Neuronal stem cell (in vitro differentiated cells): Measurements from ENCODE around the gene MACC1.

Experiments used
- DNase-seq: peaks from one replicate; pipeline ENCODE4 v3.0.0-alpha.2; 2013; ENCODE audit warnings: low spot score
- H2AFZ ChIP-seq: one replicate; pipeline ENCODE4 v1.6.1; 2013; ENCODE audit warnings: mild to moderate bottlenecking, low read length, inconsistent platforms
- H2AK5ac ChIP-seq: 2 replicates; pipeline ENCODE4 v1.6.1; 2013; ENCODE audit warnings: low read depth, mild to moderate bottlenecking, inconsistent platforms, low read length, moderate library complexity, mixed read lengths
- H2BK120ac ChIP-seq: 2 replicates; pipeline ENCODE4 v1.6.1; 2013; ENCODE audit warnings: low read depth, mild to moderate bottlenecking, inconsistent platforms, low read length, moderate library complexity, mixed read lengths
- H2BK12ac ChIP-seq: one replicate; pipeline ENCODE4 v1.6.1; 2013; ENCODE audit warnings: low read length, inconsistent platforms
- H2BK15ac ChIP-seq: 2 replicates; pipeline ENCODE4 v1.6.1; 2013; ENCODE audit warnings: mild to moderate bottlenecking, low read length, inconsistent platforms, mixed read lengths
- H2BK5ac ChIP-seq: one replicate; pipeline ENCODE4 v1.6.1; 2013; ENCODE audit warnings: inconsistent platforms, mild to moderate bottlenecking, low read length, moderate library complexity
- H3K14ac ChIP-seq: one replicate; pipeline ENCODE4 v1.6.1; 2013; ENCODE audit warnings: low read length, inconsistent platforms
- H3K18ac ChIP-seq: 2 replicates; pipeline ENCODE4 v1.6.1; 2013; ENCODE audit warnings: low read length, inconsistent platforms
- H3K23ac ChIP-seq: 2 replicates; pipeline ENCODE4 v1.6.1; 2013; ENCODE audit warnings: low read depth, mild to moderate bottlenecking, mixed read lengths, low read length, inconsistent platforms; ENCODE audit not compliant: poor library complexity
- H3K27ac ChIP-seq: replicated peaks from 3 replicates; pipeline ENCODE4 v1.5.1; 2013; ENCODE audit warnings: low read length, inconsistent platforms
- H3K27me3 ChIP-seq, 3 experiments: 2 replicates each; pipeline ENCODE4 v1.6.1; 2013; ENCODE audit warnings: low read length in 3 of 3, mild to moderate bottlenecking in 2 of 3, inconsistent platforms in 1 of 3, low read depth in 1 of 3, mixed read lengths in 1 of 3, moderate library complexity in 1 of 3; ENCODE audit not compliant: control insufficient read depth in 3 of 3, insufficient read depth in 3 of 3
- H3K36me3 ChIP-seq, 2 donors: replicated peaks in 1 of 2; 2 replicates each; pipeline ENCODE4 v1.6.1; 2013; ENCODE audit warnings: low read length in 2 of 2; ENCODE audit not compliant: control insufficient read depth in 2 of 2, insufficient read depth in 2 of 2
- H3K4ac ChIP-seq: 2 replicates; pipeline ENCODE4 v1.6.1; 2013; ENCODE audit warnings: inconsistent platforms, mild to moderate bottlenecking, low read length, moderate library complexity
- H3K4me1 ChIP-seq, 2 donors: 1 replicate in 1 of 2; 2 replicates in 1 of 2; pipeline ENCODE4 v1.6.1; 2013; ENCODE audit warnings: low read length in 2 of 2, low read depth in 1 of 2; ENCODE audit not compliant: control insufficient read depth in 2 of 2, insufficient read depth in 1 of 2
- H3K4me2 ChIP-seq: one replicate; pipeline ENCODE4 v1.6.1; 2013; ENCODE audit warnings: mild to moderate bottlenecking, low read length, inconsistent platforms; ENCODE audit not compliant: insufficient read depth, poor library complexity, severe bottlenecking
- H3K4me3 ChIP-seq, 2 donors: 2 replicates each; pipeline ENCODE4 v1.5.1; 2013; ENCODE audit warnings: low read length in 2 of 2, mild to moderate bottlenecking in 2 of 2, inconsistent platforms in 1 of 2, moderate library complexity in 1 of 2
- H3K79me1 ChIP-seq: one replicate; pipeline ENCODE4 v1.6.1; 2013; ENCODE audit warnings: low read depth, mild to moderate bottlenecking, inconsistent platforms, low read length, moderate library complexity
- H3K9ac ChIP-seq: one replicate; pipeline ENCODE4 v1.6.1; 2013; ENCODE audit warnings: mild to moderate bottlenecking, low read depth, low read length, inconsistent platforms; ENCODE audit not compliant: poor library complexity
- H3K9me3 ChIP-seq, 2 donors: replicated peaks in 1 of 2; 2 replicates each; pipeline versions ENCODE3 to v1.6.1; 2013; ENCODE audit warnings: low read length in 2 of 2, mild to moderate bottlenecking in 2 of 2, inconsistent platforms in 1 of 2, low read depth in 1 of 2, mixed read lengths in 1 of 2, moderate library complexity in 1 of 2; ENCODE audit not compliant: control insufficient read depth in 2 of 2, insufficient read depth in 1 of 2
- H4K8ac ChIP-seq: one replicate; pipeline ENCODE4 v1.6.1; 2013; ENCODE audit warnings: low read depth, mild to moderate bottlenecking, inconsistent platforms, low read length, moderate library complexity
- H4K91ac ChIP-seq: one replicate; pipeline ENCODE4 v1.6.1; 2013; ENCODE audit warnings: low read length, low read depth, mild to moderate bottlenecking, inconsistent platforms; ENCODE audit not compliant: poor library complexity
- WGBS, 2 donors: extraction: QIAGEN DNeasy Blood & Tissue Kit; methylation state at CpG; one replicate each; pipeline ENCODE4 v1.1.7; 2013; ENCODE audit warnings: missing lambda C conversion rate in 2 of 2, mixed read lengths in 1 of 2; ENCODE audit not compliant: insufficient read length in 2 of 2, insufficient replicate concordance in 1 of 2; ENCODE audit errors: extremely low coverage in 2 of 2; 5-methylcytosine and 5-hydroxymethylcytosine counted together

Gene MACC1

GRCh38 chr7:20113427-20114027, 103.7 kb downstream of the MACC1 start:
- H2BK120ac ChIP-seq = no peak overlapping the region
- no CpG with 5 or more reads among the region's 4 CpGs for WGBS, 2 donors
- no peak overlapping the region for H3K14ac ChIP-seq
- no peak for DNase-seq
- no peaks in the 10 kb centered on the region for H3K9me3 ChIP-seq
- peaks cover 7 to 19% of the 10 kb centered on the region in 2 donors for H3K4me1 ChIP-seq
- no peak overlapping the region for H3K9ac ChIP-seq
- H2AFZ ChIP-seq = no peak overlapping the region
- no peak overlapping the region for H2BK5ac ChIP-seq
- H3K23ac ChIP-seq = no peak overlapping the region
- H4K8ac ChIP-seq = no peak overlapping the region
- H3K79me1 ChIP-seq = no peaks in the 10 kb centered on the region
- no peak overlapping the region for H3K4me3 ChIP-seq
- H4K91ac ChIP-seq = no peak overlapping the region
- H3K4ac ChIP-seq = no peak overlapping the region
- H3K27me3 ChIP-seq = no peaks in the 10 kb centered on the region
- no peaks in the 10 kb centered on the region for H3K36me3 ChIP-seq
- no peak overlapping the region for H3K18ac ChIP-seq
- no peak overlapping the region for H3K4me2 ChIP-seq
- no peak overlapping the region for H2AK5ac ChIP-seq
- H2BK15ac ChIP-seq = no peak overlapping the region
- H3K27ac ChIP-seq = no peak overlapping the region
- H2BK12ac ChIP-seq = no peak overlapping the region

DNA sequence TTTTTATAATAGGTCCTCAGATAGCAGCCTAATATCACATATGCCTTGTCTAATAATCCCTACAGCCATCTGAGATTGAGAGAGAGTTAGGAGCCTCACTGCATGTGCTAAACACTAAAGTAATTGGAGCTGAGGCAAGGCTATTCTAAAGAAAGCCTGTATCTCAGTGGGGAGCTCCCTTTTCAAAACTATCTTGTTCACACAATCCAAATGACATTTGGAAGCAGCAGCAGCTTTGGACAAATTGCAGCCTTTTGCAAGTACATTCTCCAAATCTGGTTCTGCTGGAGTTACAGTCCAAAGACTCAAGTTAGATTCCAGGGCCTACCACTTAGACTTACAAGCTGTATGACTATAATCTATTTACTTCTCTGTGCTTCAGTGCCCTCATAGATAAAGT, 104.5 kb downstream of the MACC1 start:
- Histone ChIP-seq H3K4ac (no peak overlapping the region), H2AFZ (no peak overlapping the region), H3K79me1 (no peaks in the 10 kb centered on the region), H3K14ac (no peak overlapping the region), H2BK5ac (no peak overlapping the region), H2BK15ac (no peak overlapping the region), H2BK120ac (no peak overlapping the region), H2BK12ac (no peak overlapping the region), H3K9me3 (no peaks in the 10 kb centered on the region), H3K27ac (no peak overlapping the region), H4K91ac (no peak overlapping the region), H3K27me3 (no peaks in the 10 kb centered on the region), H2AK5ac (no peak overlapping the region), H3K23ac (no peak overlapping the region), H3K36me3 (no peaks in the 10 kb centered on the region), H3K9ac (no peak overlapping the region), H3K4me1 (peaks cover 7 to 19% of the 10 kb centered on the region in 2 donors), H4K8ac (no peak overlapping the region), H3K4me3 (no peak overlapping the region), H3K18ac (no peak overlapping the region), H3K4me2 (no peak overlapping the region)
- DNase-seq = peak; percentile 18

GRCh38 chr7:20111821-20112542, 105.2 kb downstream of the MACC1 start:
- peaks cover 7 to 19% of the 10 kb centered on the region in 2 donors for H3K4me1 ChIP-seq
- WGBS, 2 donors = no CpG with 5 or more reads among the region's 2 CpGs

GRCh38 chr7:20107582-20107981, 109.6 kb downstream of the MACC1 start:
- no peaks in the 10 kb centered on the region for H3K36me3 ChIP-seq
- no peak overlapping the region for H3K4ac ChIP-seq
- no peak for DNase-seq
- no peak overlapping the region for H2AFZ ChIP-seq
- H3K79me1 ChIP-seq = no peaks in the 10 kb centered on the region
- no peak overlapping the region for H4K91ac ChIP-seq
- no peak overlapping the region for H3K18ac ChIP-seq
- H3K23ac ChIP-seq = no peak overlapping the region
- no peak overlapping the region for H4K8ac ChIP-seq
- H2BK120ac ChIP-seq = no peak overlapping the region
- no peak overlapping the region for H3K9ac ChIP-seq
- no peak overlapping the region for H2BK5ac ChIP-seq
- no peak overlapping the region for H2BK15ac ChIP-seq
- H3K4me1 ChIP-seq = peaks cover 0 to 8% of the 10 kb centered on the region in 2 donors
- no peak overlapping the region for H2AK5ac ChIP-seq
- WGBS, 2 donors = no CpG with 5 or more reads among the region's 3 CpGs
- no peak overlapping the region for H3K4me3 ChIP-seq
- no peak overlapping the region for H3K27ac ChIP-seq
- H3K9me3 ChIP-seq = no peaks in the 10 kb centered on the region
- no peak overlapping the region for H3K14ac ChIP-seq
- no peak overlapping the region for H3K4me2 ChIP-seq
- no peak overlapping the region for H2BK12ac ChIP-seq
- H3K27me3 ChIP-seq = no peaks in the 10 kb centered on the region

More at GRCh38 chr7:20111821-20112542, 105.2 kb downstream of the MACC1 start:
- no peak overlapping the region for H3K4me2 ChIP-seq
- no peaks in the 10 kb centered on the region for H3K9me3 ChIP-seq
- H2BK15ac ChIP-seq = no peak overlapping the region
- H2AK5ac ChIP-seq = no peak overlapping the region
- H3K36me3 ChIP-seq = no peaks in the 10 kb centered on the region
- H2BK12ac ChIP-seq = no peak overlapping the region
- H2AFZ ChIP-seq = no peak overlapping the region
- H3K18ac ChIP-seq = no peak overlapping the region
- H2BK120ac ChIP-seq = no peak overlapping the region
- no peaks in the 10 kb centered on the region for H3K79me1 ChIP-seq
- H3K14ac ChIP-seq = no peak overlapping the region
- no peak for DNase-seq
- H4K91ac ChIP-seq = no peak overlapping the region
- H3K4ac ChIP-seq = no peak overlapping the region
- no peak overlapping the region for H3K27ac ChIP-seq
- no peak overlapping the region for H3K23ac ChIP-seq
- H4K8ac ChIP-seq = no peak overlapping the region
- H3K4me3 ChIP-seq = no peak overlapping the region
- no peak overlapping the region for H2BK5ac ChIP-seq
- no peak overlapping the region for H3K9ac ChIP-seq
- no peaks in the 10 kb centered on the region for H3K27me3 ChIP-seq
